ENCODE data around the gene AAMP. TPM values are rescaled to one million over a fixed set of nuclear protein-coding genes. Genes with fewer than 3 reads are reported as not detected.

Gene AAMP
- total and polyA plus RNA-seq, 5 donors = 44.3 to 56.6 (median 51.1) TPM

DNA sequence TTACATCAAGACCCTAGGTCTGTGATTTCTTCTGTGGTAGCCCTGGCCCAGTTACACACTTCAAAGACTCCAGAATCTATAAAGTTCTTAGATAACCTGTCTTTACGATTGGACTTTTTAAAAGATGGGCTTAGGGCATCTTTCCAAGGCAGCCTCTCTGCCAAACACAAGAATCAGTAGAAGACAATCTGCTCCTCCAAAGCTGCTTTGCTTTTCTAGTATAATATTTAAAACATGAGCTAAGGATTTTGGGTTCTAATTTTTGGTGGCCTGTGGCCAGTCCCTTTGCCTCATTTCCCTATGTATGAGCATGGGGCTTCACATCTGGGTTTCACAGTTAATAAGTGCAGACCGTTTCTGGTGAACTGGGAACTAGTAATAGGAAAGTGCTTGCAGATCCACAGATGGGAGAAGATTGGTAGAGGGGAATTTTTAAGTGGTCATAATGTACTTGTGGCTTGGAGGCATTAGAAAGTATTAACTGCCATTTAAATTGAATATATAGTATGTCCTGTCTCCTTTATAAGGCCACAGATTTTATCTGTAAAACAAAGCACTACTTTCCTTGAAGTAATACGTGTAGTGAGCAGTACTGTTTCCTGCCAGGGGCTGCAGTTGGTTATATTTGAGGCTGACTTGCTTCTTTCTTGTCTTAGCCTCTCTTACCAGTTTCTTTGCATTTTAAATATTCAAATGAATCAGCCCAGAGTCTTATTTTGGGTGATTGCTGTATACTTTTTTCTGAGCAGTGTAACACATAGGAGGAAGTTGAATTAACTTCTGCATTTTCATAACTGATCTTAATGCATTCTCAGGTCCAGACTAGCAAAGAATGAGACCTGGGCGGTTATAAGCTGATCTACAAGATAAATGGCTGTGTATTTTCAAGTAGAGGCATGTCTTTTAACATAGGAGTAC is 51.4 kb downstream of the AAMP start:
- ATAC-seq (no peak), DNase-seq (no peak)
- intact Hi-C loops (cut with DNase I) = no loop called here
- peaks cover 17% of the 10 kb centered on the region for H3K4me1 ChIP-seq (ENCODE audit: control insufficient read depth, insufficient read depth, low read length)
- no peaks in the 10 kb centered on the region for H3K27me3 ChIP-seq (ENCODE audit: control insufficient read depth, insufficient read depth)
- peak overlapping the region; percentile 93 for H3K4me3 ChIP-seq (ENCODE audit: low read length)
- peak overlapping the region; percentile 89 for H3K27ac ChIP-seq (ENCODE audit: low read length)
- WGBS = 10% methylated on average over 4 of the region's 4 CpGs
- H3K9me3 ChIP-seq (ENCODE audit: control insufficient read depth, low read length) = no peaks in the 10 kb centered on the region

DNA sequence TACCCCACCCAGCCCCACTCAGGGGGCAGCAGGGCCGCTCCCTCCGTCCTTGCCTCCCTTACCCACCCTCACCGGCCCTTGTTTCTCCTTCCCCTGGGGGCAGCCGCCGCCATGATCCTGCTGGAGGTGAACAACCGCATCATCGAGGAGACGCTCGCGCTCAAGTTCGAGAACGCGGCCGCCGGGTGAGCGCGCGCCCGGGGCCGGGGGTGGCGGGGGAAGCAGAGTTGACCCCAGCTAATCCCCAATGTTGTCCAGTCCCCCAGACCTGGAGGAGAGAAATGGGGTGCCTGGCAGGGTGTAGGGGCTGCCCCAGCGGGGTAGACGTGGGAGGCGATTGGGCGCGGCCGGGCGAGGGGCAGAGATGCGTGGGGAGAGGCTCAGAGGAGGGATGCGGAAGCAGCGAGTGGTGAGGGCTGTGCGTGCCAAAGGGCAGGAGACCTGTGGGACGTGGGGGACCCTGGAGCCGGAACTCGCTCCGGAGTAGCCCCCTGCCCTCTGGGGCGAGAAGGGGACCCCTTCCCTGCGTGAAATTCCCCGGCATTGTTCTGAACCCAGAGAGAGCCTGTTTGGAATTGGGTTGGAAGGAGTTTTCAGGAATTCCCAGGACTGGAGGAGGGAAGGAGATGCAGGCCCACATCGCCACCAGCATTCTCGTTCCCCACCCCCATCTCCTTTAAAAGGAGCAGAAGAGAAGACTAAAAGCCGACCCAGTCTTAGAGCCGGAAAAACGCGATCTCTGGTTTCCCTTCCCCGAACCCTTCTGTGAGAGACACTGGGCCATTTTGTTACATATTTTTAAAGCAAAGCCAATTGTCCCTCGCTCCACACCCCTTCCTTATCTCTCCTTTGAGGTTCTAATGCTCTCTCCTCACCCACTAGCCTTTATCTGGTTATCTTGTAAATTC is 52.3 kb downstream of the AAMP start:
- WGBS = under 1% methylated on average over 47 of the region's 47 CpGs
- no peaks in the 10 kb centered on the region for H3K9me3 ChIP-seq (ENCODE audit: control insufficient read depth, low read length)
- H3K27ac ChIP-seq (ENCODE audit: low read length) = peak overlapping the region; percentile 89
- H3K4me3 ChIP-seq (ENCODE audit: low read length) = peak overlapping the region; percentile 93
- peaks cover 15% of the 10 kb centered on the region for H3K4me1 ChIP-seq (ENCODE audit: control insufficient read depth, insufficient read depth, low read length)
- intact Hi-C loops (cut with DNase I) = no loop called here
- ATAC-seq (peak; percentile 76 to 82), DNase-seq (peak; percentile 71 to 87 (median 84))
- no peaks in the 10 kb centered on the region for H3K27me3 ChIP-seq (ENCODE audit: control insufficient read depth, insufficient read depth)

DNA sequence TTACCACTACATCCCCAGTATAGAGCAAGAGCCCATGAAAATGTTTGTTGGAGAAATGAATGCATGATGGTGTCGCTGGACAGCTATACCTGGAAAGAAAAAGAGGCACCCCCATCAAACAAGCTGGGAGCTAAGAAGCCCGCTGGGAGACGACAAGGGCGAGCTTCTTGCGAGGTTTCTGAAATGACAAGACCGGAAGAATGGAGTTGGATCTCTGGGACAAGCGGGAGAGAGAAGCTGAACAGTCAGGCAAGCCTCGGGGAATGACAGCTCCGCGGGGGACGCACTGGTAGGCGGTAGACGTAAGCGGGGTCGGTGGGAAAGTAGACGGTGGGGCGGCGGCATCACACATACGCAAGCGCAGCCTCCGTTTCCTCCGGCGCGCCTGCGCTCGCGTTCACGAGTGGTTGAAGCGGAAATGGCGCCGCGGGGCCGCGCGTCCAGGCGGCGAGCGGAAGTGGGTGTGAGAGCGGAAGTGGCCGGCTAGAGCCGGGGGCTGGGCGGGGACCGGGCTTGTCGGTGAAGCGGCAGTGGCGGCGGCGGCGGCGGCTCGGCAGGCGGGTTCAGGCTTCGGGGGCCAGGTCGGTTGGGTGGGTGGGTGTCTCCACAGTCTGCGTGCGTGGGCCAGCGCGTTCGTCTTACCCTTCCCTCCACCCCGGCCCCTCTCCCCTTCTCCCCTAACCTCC is 53.1 kb downstream of the AAMP start, which contains the start of gene ARPC2:
Gene ARPC2 (plus strand): TSS at position 516 of the 686 bp plus-strand sequence. CDS start 282 bp downstream, outside the sequence.
- whole genome bisulfite sequencing = under 1% methylated on average over 60 of the region's 60 CpGs
- H3K4me1 ChIP-seq (ENCODE audit: control insufficient read depth, insufficient read depth, low read length) = peaks cover 15% of the 10 kb centered on the region

GRCh38 chr2:218216336-218216673 is 53.6 kb downstream of the AAMP start:
- no peaks in the 10 kb centered on the region for H3K9me3 ChIP-seq (ENCODE audit: control insufficient read depth, low read length)
- H3K27ac ChIP-seq (ENCODE audit: low read length) = peak overlapping the region; percentile 67
- 26% methylated on average over 9 of the region's 9 CpGs for WGBS
- no peaks in the 10 kb centered on the region for H3K27me3 ChIP-seq (ENCODE audit: control insufficient read depth, insufficient read depth)
- H3K4me3 ChIP-seq (ENCODE audit: low read length) = peak overlapping the region; percentile 93
- DNase-seq (peak; percentile 27 to 68 (median 53)), ATAC-seq (peak; percentile 22 to 24)
- intact Hi-C loops (cut with DNase I) = no loop called here
- peaks cover 15% of the 10 kb centered on the region for H3K4me1 ChIP-seq (ENCODE audit: control insufficient read depth, insufficient read depth, low read length)

More for the DNA sequence above, 53.1 kb downstream of the AAMP start, which contains the start of gene ARPC2:
- H3K4me3 ChIP-seq (ENCODE audit: low read length) = peak within 1 kb of the TSS; percentile 93
- H3K9me3 ChIP-seq (ENCODE audit: control insufficient read depth, low read length) = no peaks in the 10 kb centered on the region
- ATAC-seq (peak; percentile 98), DNase-seq (peak; percentile 95 to 99 (median 98))
- intact Hi-C loops (cut with DNase I) = no loop called here
- no peaks in the 10 kb centered on the region for H3K27me3 ChIP-seq (ENCODE audit: control insufficient read depth, insufficient read depth)
- peak within 1 kb of the TSS; percentile 89 for H3K27ac ChIP-seq (ENCODE audit: low read length)

Small RNA genes lying within 50 kb of the gene (microRNA-seq; reads per million reads assigned to microRNA genes)
- 2.9 to 3.2 reads per million in 2 donors for gene MIR6513

Other genes starting within 250 kb of the AAMP start
- not detected for gene RUFY4, start 200.9 kb downstream of the AAMP start, total RNA-seq
- gene RUFY4, start 200.9 kb downstream of the AAMP start, polyA plus RNA-seq = not detected
- gene CXCR2, start 144.1 kb downstream of the AAMP start, total RNA-seq = under 1 TPM; 0.33 to 0.94 (median 0.41) TPM
- gene CXCR2, start 144.1 kb downstream of the AAMP start, polyA plus RNA-seq = 0.09 TPM
- under 1 TPM in 3 of 4 donors, not detected in 1; 0.25 to 0.82 (median 0.26) TPM for gene CXCR1, start 103.2 kb downstream of the AAMP start, total RNA-seq
- 0.09 TPM for gene CXCR1, start 103.2 kb downstream of the AAMP start, polyA plus RNA-seq
- gene ARPC2, start 52.9 kb downstream of the AAMP start, total RNA-seq = 100 to 1,000 TPM; 131 to 161 (median 140) TPM
- gene ARPC2, start 52.9 kb downstream of the AAMP start, polyA plus RNA-seq = 110 TPM
- 1 to 10 TPM; 5.2 to 8.6 (median 5.9) TPM for gene GPBAR1, start 9.1 kb downstream of the AAMP start, total RNA-seq
- gene GPBAR1, start 9.1 kb downstream of the AAMP start, polyA plus RNA-seq = 3.5 TPM
- gene PNKD, start 382 bp upstream of the AAMP start, total RNA-seq = 10 to 100 TPM; 69.3 to 96.5 (median 80.5) TPM
- gene PNKD, start 382 bp upstream of the AAMP start, polyA plus RNA-seq = 157 TPM
- gene TMBIM1, start 22.4 kb upstream of the AAMP start, total RNA-seq = 100 to 1,000 TPM in 3 of 4 donors, 10 to 100 TPM in 1; 95.2 to 158 (median 118) TPM
- gene TMBIM1, start 22.4 kb upstream of the AAMP start, polyA plus RNA-seq = 64.3 TPM
- not detected for gene CATIP, start 86.7 kb upstream of the AAMP start, total RNA-seq
- 0.16 TPM for gene CATIP, start 86.7 kb upstream of the AAMP start, polyA plus RNA-seq
- gene SLC11A1, start 112.1 kb upstream of the AAMP start, total RNA-seq = 10 to 100 TPM in 2 of 4 donors, 1 to 10 TPM in 2; 6.4 to 19.5 (median 12.5) TPM
- gene SLC11A1, start 112.1 kb upstream of the AAMP start, polyA plus RNA-seq = 13.8 TPM
- gene CTDSP1, start 129.7 kb upstream of the AAMP start, total RNA-seq = 100 to 1,000 TPM in 3 of 4 donors, 10 to 100 TPM in 1; 99.9 to 118 (median 116) TPM
- gene CTDSP1, start 129.7 kb upstream of the AAMP start, polyA plus RNA-seq = 85.9 TPM
- gene VIL1, start 149.0 kb upstream of the AAMP start, total RNA-seq = not detected
- 0.11 TPM for gene VIL1, start 149.0 kb upstream of the AAMP start, polyA plus RNA-seq